ENCODE data around the gene SLC6A4. TPM values are rescaled to one million over a fixed set of nuclear protein-coding genes. Genes with fewer than 3 reads are reported as not detected.

SLC6A4 gene
- polyA plus RNA-seq, 3 donors: not detected

- H3K27me3 Mint-ChIP-seq (ENCODE audit: low read depth in 3 of 3): peaks cover 0 to 1% (median 0%) of the 10 kb centered on the region in 3 donors
- no peak overlapping the region for H3K9ac ChIP-seq (ENCODE audit: insufficient read depth, low read length, poor library complexity, severe bottlenecking)
- no peaks in the 10 kb centered on the region for H4K20me1 ChIP-seq (ENCODE audit: insufficient read depth, low read length)
- H3K27me3 ChIP-seq (ENCODE audit: control insufficient read depth in 2 of 2, insufficient read depth in 2 of 2, low read length in 2 of 2): no peaks in the 10 kb centered on the region
- no peaks in the 10 kb centered on the region for H3K4me1 Mint-ChIP-seq
- no peak overlapping the region for H2AFZ ChIP-seq (ENCODE audit: insufficient read depth, low read depth, low read length, poor library complexity, severe bottlenecking)
- H3K27ac Mint-ChIP-seq: no peak overlapping the region
- intact Hi-C loops (cut with micrococcal nuclease): no loop called here
- H3K27ac ChIP-seq (ENCODE audit: low read depth in 1 of 2, low read length in 2 of 2): no peak overlapping the region
- no peak for DNase-seq
- H3K4me3 Mint-ChIP-seq: no peak overlapping the region
- no peaks in the 10 kb centered on the region for H3K9me3 ChIP-seq (replicated peaks in 1 of 2; ENCODE audit: control insufficient read depth in 1 of 2, insufficient read depth in 1 of 2, low read length in 2 of 2)
- H3K4me1 ChIP-seq (ENCODE audit: control insufficient read depth in 1 of 2, insufficient read depth in 2 of 2, low read length in 2 of 2): no peaks in the 10 kb centered on the region
- peaks cover 58 to 69% of the 10 kb centered on the region in 2 donors for H3K36me3 Mint-ChIP-seq
- no peak overlapping the region for H3K4me2 ChIP-seq (replicated peaks; ENCODE audit: extremely low read depth, low read length, poor library complexity, severe bottlenecking)
- no peak for TF ChIP-seq CTCF (IDR thresholded peaks at IDR 0.05)
- H3K79me2 ChIP-seq (ENCODE audit: insufficient read depth, low read length): no peaks in the 10 kb centered on the region
- no peak overlapping the region for H3K4me3 ChIP-seq (replicated peaks in 1 of 3; ENCODE audit: low read depth in 2 of 3, low read length in 3 of 3)
- H3K36me3 ChIP-seq (replicated peaks in 1 of 2; ENCODE audit: control insufficient read depth in 1 of 2, insufficient read depth in 2 of 2, low read length in 2 of 2): peaks cover 34 to 69% of the 10 kb centered on the region in 2 donors
- H3K9me3 Mint-ChIP-seq: no peaks in the 10 kb centered on the region
Observed at GRCh38 chr17:30251931-30252330, 16.4 kb upstream of the SLC6A4 start.

- WGBS (ENCODE audit: insufficient coverage): no CpG with 5 or more reads among the region's 5 CpGs
- peaks cover 58 to 75% of the 10 kb centered on the region in 2 donors for H3K36me3 Mint-ChIP-seq
Observed at GRCh38 chr17:30249460-30249859, 14.0 kb upstream of the SLC6A4 start.

More at GRCh38 chr17:30249460-30249859, 14.0 kb upstream of the SLC6A4 start:
- H3K4me2 ChIP-seq (replicated peaks; ENCODE audit: extremely low read depth, low read length, poor library complexity, severe bottlenecking): no peak overlapping the region
- intact Hi-C loops (cut with micrococcal nuclease): loop anchor here in 1 of 2 donors (10.0 kb wide), 1 partner anchor 65 kb away; no protein-coding TSS in a partner anchor
- TF ChIP-seq CTCF (IDR thresholded peaks at IDR 0.05): no peak
- H3K27me3 ChIP-seq (ENCODE audit: control insufficient read depth in 2 of 2, insufficient read depth in 2 of 2, low read length in 2 of 2): no peaks in the 10 kb centered on the region
- H3K27ac Mint-ChIP-seq: no peak overlapping the region
- H2AFZ ChIP-seq (ENCODE audit: insufficient read depth, low read depth, low read length, poor library complexity, severe bottlenecking): no peak overlapping the region
- peaks cover 30 to 67% of the 10 kb centered on the region in 2 donors for H3K36me3 ChIP-seq (replicated peaks in 1 of 2; ENCODE audit: control insufficient read depth in 1 of 2, insufficient read depth in 2 of 2, low read length in 2 of 2)
- H3K27me3 Mint-ChIP-seq (ENCODE audit: low read depth in 3 of 3): no peaks in the 10 kb centered on the region
- no peaks in the 10 kb centered on the region for H3K9me3 ChIP-seq (replicated peaks in 1 of 2; ENCODE audit: control insufficient read depth in 1 of 2, insufficient read depth in 1 of 2, low read length in 2 of 2)
- no peak overlapping the region for H3K27ac ChIP-seq (ENCODE audit: low read depth in 1 of 2, low read length in 2 of 2)
- H3K9ac ChIP-seq (ENCODE audit: insufficient read depth, low read length, poor library complexity, severe bottlenecking): no peak overlapping the region
- no peak for DNase-seq
- H3K4me3 Mint-ChIP-seq: no peak overlapping the region
- no peaks in the 10 kb centered on the region for H3K4me1 Mint-ChIP-seq
- no peaks in the 10 kb centered on the region for H4K20me1 ChIP-seq (ENCODE audit: insufficient read depth, low read length)
- no peak overlapping the region for H3K4me3 ChIP-seq (replicated peaks in 1 of 3; ENCODE audit: low read depth in 2 of 3, low read length in 3 of 3)
- no peaks in the 10 kb centered on the region for H3K9me3 Mint-ChIP-seq
- no peaks in the 10 kb centered on the region for H3K4me1 ChIP-seq (ENCODE audit: control insufficient read depth in 1 of 2, insufficient read depth in 2 of 2, low read length in 2 of 2)
- H3K79me2 ChIP-seq (ENCODE audit: insufficient read depth, low read length): no peaks in the 10 kb centered on the region

All from CD14-positive monocyte (primary cell).